ENCODE data around the gene PRKACG. TPM values are rescaled to one million over a fixed set of nuclear protein-coding genes. Genes with fewer than 3 reads are reported as not detected.

PRKACG gene
- total RNA-seq, 4 donors from 2014 or later = not detected

- ATAC-seq (ENCODE audit: low FRiP score) = no peak
- no peak for TF ChIP-seq CTCF (IDR thresholded peaks at IDR 0.05)
- no peak for DNase-seq (ENCODE audit: low spot score)
These were observed 558 bp downstream of the PRKACG start for GRCh38 chr9:69013382-69013727.

GRCh38 chr9:69012696-69013381, 1.1 kb downstream of the PRKACG start:
- TF ChIP-seq CTCF (IDR thresholded peaks at IDR 0.05) = no peak
- ATAC-seq (ENCODE audit: low FRiP score) (no peak), DNase-seq (ENCODE audit: low spot score) (no peak)

GRCh38 chr9:69009708-69010107, 4.2 kb downstream of the PRKACG start:
- no peak for TF ChIP-seq CTCF (IDR thresholded peaks at IDR 0.05)
- no peak for ATAC-seq (ENCODE audit: low FRiP score)
- DNase-seq (ENCODE audit: low spot score) = no peak

GRCh38 chr9:69004836-69005235, 9.1 kb downstream of the PRKACG start:
- no peak for DNase-seq (ENCODE audit: low spot score)
- no peak for ATAC-seq (ENCODE audit: low FRiP score)
- no peak for TF ChIP-seq CTCF (IDR thresholded peaks at IDR 0.05)

- no peak for TF ChIP-seq CTCF (IDR thresholded peaks at IDR 0.05)
- DNase-seq (ENCODE audit: low spot score) (no peak), ATAC-seq (ENCODE audit: low FRiP score) (no peak)
These were observed 10.9 kb downstream of the PRKACG start for GRCh38 chr9:69003051-69003450.

GRCh38 chr9:69001921-69002320, 12.0 kb downstream of the PRKACG start:
- DNase-seq (ENCODE audit: low spot score) (no peak), ATAC-seq (ENCODE audit: low FRiP score) (no peak)
- no peak for TF ChIP-seq CTCF (IDR thresholded peaks at IDR 0.05)

- ATAC-seq (ENCODE audit: low FRiP score) = no peak
- TF ChIP-seq CTCF (IDR thresholded peaks at IDR 0.05) = no peak
- DNase-seq (ENCODE audit: low spot score) = no peak
These were observed 14.4 kb downstream of the PRKACG start for GRCh38 chr9:68999393-69000105.
